ENCODE measurements around the gene PRLR.
"Not testable (repeated sequence)": the region's sequence is repeated elsewhere in the genome, so short reads cannot be mapped to it uniquely, and the experiment has no call there.

The PRLR gene

DNA sequence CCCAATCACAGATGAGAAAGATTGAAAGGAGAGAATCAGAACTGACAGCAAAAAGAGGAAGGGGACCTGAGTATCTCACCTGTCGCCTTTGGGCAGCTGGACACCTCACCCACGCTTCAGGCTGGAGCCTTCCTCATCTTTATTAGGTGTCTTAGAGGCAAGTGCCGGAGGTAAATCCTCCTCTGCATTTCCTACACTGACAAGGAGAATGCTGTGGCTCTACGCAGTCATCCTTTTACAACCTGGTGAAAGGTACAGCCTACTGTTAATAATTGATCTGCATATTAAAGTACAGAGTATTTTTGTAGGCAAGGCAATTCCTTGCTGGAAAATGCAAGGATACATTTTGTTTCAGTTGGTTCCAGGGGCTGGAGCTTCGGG lies 34.8 kb downstream of the PRLR start:
- TF ChIP-seq SUZ12 (IDR thresholded peaks at IDR 0.05; ENCODE audit: extremely low read depth, insufficient read depth, insufficient read length) (no peak), YY1 (IDR thresholded peaks at IDR 0.05; ENCODE audit: insufficient read depth, insufficient read length) (no peak), ZNF274 (IDR thresholded peaks at IDR 0.05; ENCODE audit: low read depth, low read length) (no peak)
- Histone ChIP-seq H3K27me3 (ENCODE audit: insufficient read depth, insufficient read length) (no peaks in the 10 kb centered on the region), H3K36me3 (ENCODE audit: insufficient read depth, insufficient read length, low read length) (no peaks in the 10 kb centered on the region), H3K9me3 (ENCODE audit: insufficient read depth, low read length) (no peaks in the 10 kb centered on the region), H3K9ac (ENCODE audit: insufficient read length, low read depth) (no peak overlapping the region), H3K4me1 (ENCODE audit: insufficient read depth, insufficient read length) (no peaks in the 10 kb centered on the region), H3K4me3 (ENCODE audit: insufficient read length, low read depth) (no peak overlapping the region)
- no peak for DNase-seq (ENCODE audit: low read depth, low spot score)

DNA sequence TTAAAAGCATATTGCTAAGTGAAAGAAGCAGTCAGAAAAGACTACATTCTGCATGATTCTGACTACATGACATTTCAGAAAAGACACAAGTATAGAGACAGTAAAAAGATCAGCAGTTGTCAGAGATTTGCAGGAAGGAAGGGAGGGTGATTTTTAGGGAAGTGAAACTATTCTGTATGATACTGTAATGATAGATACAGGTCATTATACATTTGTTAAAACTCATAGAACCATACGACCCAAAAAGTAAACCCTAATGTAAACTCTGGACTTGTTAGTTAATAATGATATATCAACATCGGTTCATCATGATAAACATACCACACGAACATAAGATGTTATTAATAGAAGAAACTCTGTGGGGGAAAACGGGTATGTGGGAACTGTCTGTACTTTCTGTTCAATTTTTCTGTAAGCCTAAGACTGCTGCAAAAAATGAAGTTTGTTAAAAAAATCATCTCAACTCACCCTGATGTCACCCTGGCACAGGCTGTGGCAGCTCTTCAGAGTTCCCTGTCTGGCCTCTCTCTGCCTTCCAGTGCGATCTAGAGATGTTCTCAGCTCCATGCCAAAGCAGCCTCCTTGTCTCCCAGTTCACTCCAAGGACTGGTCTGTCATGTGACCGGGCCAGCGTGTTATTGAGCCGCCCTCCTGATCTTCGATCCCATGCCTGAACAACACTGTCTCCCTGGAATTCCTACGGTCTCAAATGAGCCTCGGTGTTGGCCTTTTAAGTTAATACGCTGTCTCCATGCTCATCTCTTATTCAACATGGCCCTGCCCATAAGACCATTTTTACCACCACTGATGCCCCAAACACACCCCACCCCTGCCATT lies 35.4 kb downstream of the PRLR start:
- no peak overlapping the region for H3K4me3 ChIP-seq (ENCODE audit: insufficient read length, low read depth)
- H3K9me3 ChIP-seq (ENCODE audit: insufficient read depth, low read length), result no peaks in the 10 kb centered on the region
- no peak for DNase-seq (ENCODE audit: low read depth, low spot score)
- H3K4me1 ChIP-seq (ENCODE audit: insufficient read depth, insufficient read length), result no peaks in the 10 kb centered on the region
- no peaks in the 10 kb centered on the region for H3K36me3 ChIP-seq (ENCODE audit: insufficient read depth, insufficient read length, low read length)
- TF ChIP-seq ZNF274 (IDR thresholded peaks at IDR 0.05; ENCODE audit: low read depth, low read length) (no peak), SUZ12 (IDR thresholded peaks at IDR 0.05; ENCODE audit: extremely low read depth, insufficient read depth, insufficient read length) (no peak), YY1 (IDR thresholded peaks at IDR 0.05; ENCODE audit: insufficient read depth, insufficient read length) (no peak)
- no peaks in the 10 kb centered on the region for H3K27me3 ChIP-seq (ENCODE audit: insufficient read depth, insufficient read length)
- no peak overlapping the region for H3K9ac ChIP-seq (ENCODE audit: insufficient read length, low read depth)

DNA sequence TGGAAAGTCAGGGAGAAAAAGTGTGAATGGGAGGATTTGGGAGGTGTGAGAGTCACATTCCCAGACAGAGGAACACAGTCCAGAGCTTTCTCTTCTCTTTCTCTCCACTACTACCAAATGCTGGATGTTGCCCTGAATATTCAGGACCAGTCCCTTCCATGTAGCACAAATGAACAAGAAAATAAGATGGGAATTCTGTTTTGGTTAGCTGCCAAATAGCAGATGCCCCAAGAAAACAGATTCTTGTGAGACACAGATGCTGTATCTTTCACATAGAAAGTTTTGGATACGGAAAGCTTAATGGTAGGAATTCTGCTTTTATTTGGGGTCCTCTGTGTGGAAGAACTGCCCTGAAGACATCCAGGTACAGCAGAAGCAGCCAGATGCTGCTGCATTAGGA lies 37.8 kb downstream of the PRLR start:
- Histone ChIP-seq H3K36me3 (ENCODE audit: insufficient read depth, insufficient read length, low read length) (no peaks in the 10 kb centered on the region), H3K27me3 (ENCODE audit: insufficient read depth, insufficient read length) (no peaks in the 10 kb centered on the region), H3K9me3 (ENCODE audit: insufficient read depth, low read length) (no peaks in the 10 kb centered on the region), H3K4me1 (ENCODE audit: insufficient read depth, insufficient read length) (peaks cover 3% of the 10 kb centered on the region), H3K4me3 (ENCODE audit: insufficient read length, low read depth) (no peak overlapping the region), H3K9ac (ENCODE audit: insufficient read length, low read depth) (no peak overlapping the region)
- DNase-seq (ENCODE audit: low read depth, low spot score), result no peak
- TF ChIP-seq SUZ12 (IDR thresholded peaks at IDR 0.05; ENCODE audit: extremely low read depth, insufficient read depth, insufficient read length), result no peak
- no peak for TF ChIP-seq ZNF274 (IDR thresholded peaks at IDR 0.05; ENCODE audit: low read depth, low read length)
- no peak for TF ChIP-seq YY1 (IDR thresholded peaks at IDR 0.05; ENCODE audit: insufficient read depth, insufficient read length)

DNA sequence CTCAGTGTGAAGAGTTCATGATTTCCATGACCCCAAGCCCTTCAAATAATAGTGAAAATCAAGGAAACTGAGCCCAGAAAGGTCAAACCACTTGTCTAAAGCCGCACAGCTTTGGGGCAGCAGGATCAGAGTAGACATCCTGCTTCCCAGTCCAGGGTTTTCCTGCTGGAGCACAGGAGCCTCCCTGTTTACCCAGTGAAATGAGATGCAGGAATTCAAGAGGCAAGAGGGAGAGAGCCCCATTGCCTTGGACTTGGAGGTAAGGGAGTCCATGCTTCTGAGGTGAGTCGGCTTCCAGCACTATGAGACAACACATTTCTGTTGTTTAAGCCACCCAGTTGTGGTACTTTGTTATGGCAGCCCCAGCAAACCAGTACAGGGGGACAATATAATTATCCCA lies 40.5 kb downstream of the PRLR start:
- not testable (repeated sequence) for H3K4me3 ChIP-seq (ENCODE audit: insufficient read length, low read depth); H3K9ac ChIP-seq (ENCODE audit: insufficient read length, low read depth); H3K4me1 ChIP-seq (ENCODE audit: insufficient read depth, insufficient read length); DNase-seq (ENCODE audit: low read depth, low spot score); H3K9me3 ChIP-seq (ENCODE audit: insufficient read depth, low read length); H3K27me3 ChIP-seq (ENCODE audit: insufficient read depth, insufficient read length); H3K36me3 ChIP-seq (ENCODE audit: insufficient read depth, insufficient read length, low read length)

DNA sequence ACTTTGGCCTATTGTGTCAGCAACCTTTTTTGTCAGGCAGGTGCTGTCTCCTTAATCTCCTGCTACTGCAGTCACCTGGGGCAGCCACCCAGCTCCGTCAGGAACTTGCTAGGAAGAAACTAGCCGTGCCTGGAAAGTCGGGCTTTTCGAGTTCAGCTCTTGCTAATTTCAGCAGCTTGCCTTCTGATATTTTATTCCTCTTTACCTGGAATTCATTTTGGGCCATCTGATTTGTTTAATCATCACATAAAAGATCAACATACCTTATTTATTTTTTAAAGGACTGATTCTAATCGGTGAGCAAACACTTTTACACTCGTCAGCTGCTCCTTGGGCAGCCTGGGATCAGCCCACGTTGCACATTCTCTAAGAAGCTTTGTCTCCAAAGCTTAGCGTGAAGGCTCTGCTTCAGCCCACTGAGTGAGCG lies 42.2 kb downstream of the PRLR start:
- peaks cover 3% of the 10 kb centered on the region for H3K4me1 ChIP-seq (ENCODE audit: insufficient read depth, insufficient read length)
- TF ChIP-seq SUZ12 (IDR thresholded peaks at IDR 0.05; ENCODE audit: extremely low read depth, insufficient read depth, insufficient read length) (no peak), YY1 (IDR thresholded peaks at IDR 0.05; ENCODE audit: insufficient read depth, insufficient read length) (no peak), ZNF274 (IDR thresholded peaks at IDR 0.05; ENCODE audit: low read depth, low read length) (no peak)
- no peaks in the 10 kb centered on the region for H3K9me3 ChIP-seq (ENCODE audit: insufficient read depth, low read length)
- H3K4me3 ChIP-seq (ENCODE audit: insufficient read length, low read depth), result no peak overlapping the region
- no peak overlapping the region for H3K9ac ChIP-seq (ENCODE audit: insufficient read length, low read depth)
- DNase-seq (ENCODE audit: low read depth, low spot score), result no peak
- no peaks in the 10 kb centered on the region for H3K27me3 ChIP-seq (ENCODE audit: insufficient read depth, insufficient read length)
- H3K36me3 ChIP-seq (ENCODE audit: insufficient read depth, insufficient read length, low read length), result no peaks in the 10 kb centered on the region

DNA sequence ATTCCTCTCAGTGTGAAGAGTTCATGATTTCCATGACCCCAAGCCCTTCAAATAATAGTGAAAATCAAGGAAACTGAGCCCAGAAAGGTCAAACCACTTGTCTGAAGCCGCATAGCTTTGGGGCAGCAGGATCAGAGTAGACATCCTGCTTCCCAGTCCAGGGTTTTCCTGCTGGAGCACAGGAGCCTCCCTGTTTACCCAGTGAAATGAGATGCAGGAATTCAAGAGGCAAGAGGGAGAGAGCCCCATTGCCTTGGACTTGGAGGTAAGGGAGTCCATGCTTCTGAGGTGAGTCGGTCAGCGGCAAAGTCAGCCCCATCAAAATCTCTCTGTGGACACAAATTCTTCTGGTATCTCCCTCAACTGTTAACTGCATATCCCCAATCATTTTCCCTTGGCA lies 42.7 kb downstream of the PRLR start:
- H3K9ac ChIP-seq (ENCODE audit: insufficient read length, low read depth); H3K27me3 ChIP-seq (ENCODE audit: insufficient read depth, insufficient read length); H3K9me3 ChIP-seq (ENCODE audit: insufficient read depth, low read length); H3K36me3 ChIP-seq (ENCODE audit: insufficient read depth, insufficient read length, low read length); H3K4me3 ChIP-seq (ENCODE audit: insufficient read length, low read depth); H3K4me1 ChIP-seq (ENCODE audit: insufficient read depth, insufficient read length); DNase-seq (ENCODE audit: low read depth, low spot score): not testable (repeated sequence)

DNA sequence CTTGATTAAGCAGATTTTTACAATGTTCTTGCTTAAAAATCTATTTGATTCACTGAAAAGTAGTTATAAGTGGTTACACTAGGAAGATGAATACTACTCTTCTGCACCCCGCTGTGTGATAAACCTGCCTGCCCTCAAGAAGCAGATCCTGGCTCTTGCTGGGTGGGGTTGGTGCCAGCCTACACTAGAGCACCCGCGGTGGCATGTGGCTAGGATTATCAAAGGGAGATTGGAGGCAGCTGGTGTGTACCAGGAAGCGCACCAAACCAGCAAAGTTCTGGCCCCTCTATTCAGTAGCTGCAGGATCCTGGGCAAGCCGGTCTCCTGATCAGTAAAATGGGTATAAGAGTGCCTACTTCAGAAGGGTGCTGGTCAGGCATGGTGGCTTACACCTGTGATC lies 43.5 kb downstream of the PRLR start:
- DNase-seq (ENCODE audit: low read depth, low spot score), result no peak
- H3K27me3 ChIP-seq (ENCODE audit: insufficient read depth, insufficient read length), result no peaks in the 10 kb centered on the region
- H3K4me1 ChIP-seq (ENCODE audit: insufficient read depth, insufficient read length), result peaks cover 3% of the 10 kb centered on the region
- H3K9me3 ChIP-seq (ENCODE audit: insufficient read depth, low read length), result no peaks in the 10 kb centered on the region
- TF ChIP-seq ZNF274 (IDR thresholded peaks at IDR 0.05; ENCODE audit: low read depth, low read length) (no peak), YY1 (IDR thresholded peaks at IDR 0.05; ENCODE audit: insufficient read depth, insufficient read length) (no peak), SUZ12 (IDR thresholded peaks at IDR 0.05; ENCODE audit: extremely low read depth, insufficient read depth, insufficient read length) (no peak)
- H3K9ac ChIP-seq (ENCODE audit: insufficient read length, low read depth), result no peak overlapping the region
- H3K36me3 ChIP-seq (ENCODE audit: insufficient read depth, insufficient read length, low read length), result no peaks in the 10 kb centered on the region
- no peak overlapping the region for H3K4me3 ChIP-seq (ENCODE audit: insufficient read length, low read depth)

DNA sequence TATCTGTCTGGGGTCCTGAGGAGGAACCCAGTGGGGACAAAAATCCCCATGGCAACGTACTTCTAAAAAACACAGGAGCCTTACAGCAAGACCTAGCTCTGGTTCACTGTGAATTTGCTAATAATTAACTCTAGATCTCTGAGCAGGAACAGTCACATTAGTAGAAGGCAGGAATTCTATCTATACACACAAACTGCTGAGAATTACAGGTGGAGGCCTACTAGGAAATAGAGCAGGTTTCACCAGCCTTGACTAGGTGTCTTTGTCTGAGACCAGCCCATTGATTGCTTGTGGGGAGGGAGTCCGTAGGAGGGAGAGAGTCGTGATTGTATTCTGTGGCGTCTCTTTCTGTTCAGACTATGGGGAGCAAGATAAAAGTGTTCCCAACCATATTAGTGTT lies 44.8 kb downstream of the PRLR start:
- Histone ChIP-seq H3K4me3 (ENCODE audit: insufficient read length, low read depth) (no peak overlapping the region), H3K27me3 (ENCODE audit: insufficient read depth, insufficient read length) (no peaks in the 10 kb centered on the region)

More for the DNA sequence above, 44.8 kb downstream of the PRLR start:
- Histone ChIP-seq H3K4me1 (ENCODE audit: insufficient read depth, insufficient read length) (peaks cover 3% of the 10 kb centered on the region), H3K36me3 (ENCODE audit: insufficient read depth, insufficient read length, low read length) (no peaks in the 10 kb centered on the region), H3K9ac (ENCODE audit: insufficient read length, low read depth) (no peak overlapping the region), H3K9me3 (ENCODE audit: insufficient read depth, low read length) (no peaks in the 10 kb centered on the region)
- TF ChIP-seq ZNF274 (IDR thresholded peaks at IDR 0.05; ENCODE audit: low read depth, low read length), result no peak
- no peak for TF ChIP-seq YY1 (IDR thresholded peaks at IDR 0.05; ENCODE audit: insufficient read depth, insufficient read length)
- no peak for TF ChIP-seq SUZ12 (IDR thresholded peaks at IDR 0.05; ENCODE audit: extremely low read depth, insufficient read depth, insufficient read length)
- DNase-seq (ENCODE audit: low read depth, low spot score), result no peak
